HG02870 (cell line): ENCODE results near the gene GRID2.

Experiments used
- ATAC-seq: cut with Tn5 transposase; IDR thresholded peaks from one replicate; pipeline ENCODE4 v1.9.1; 2021; ENCODE audit warnings: mild to moderate bottlenecking, moderate library complexity; ENCODE audit not compliant: unreplicated experiment

The GRID2 gene

DNA sequence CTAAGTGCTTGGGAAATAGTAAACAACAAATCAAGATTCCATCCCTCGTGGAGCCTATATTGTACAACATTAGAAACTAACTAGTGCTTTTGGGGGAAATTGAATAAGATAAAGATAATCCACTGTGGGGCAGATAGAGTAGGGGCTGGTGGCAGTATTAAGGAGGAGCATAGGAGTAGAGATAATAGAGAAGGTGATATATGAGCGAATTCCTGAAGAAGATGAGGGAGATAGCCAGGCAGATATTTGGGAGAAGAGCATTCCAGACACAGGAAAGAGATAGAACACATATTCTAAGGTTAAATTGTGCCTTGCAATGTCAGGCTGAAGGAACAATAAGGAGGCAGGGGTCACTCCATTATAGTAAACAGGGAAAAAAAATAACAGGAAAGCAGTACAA is 218.2 kb downstream of the GRID2 start:
- ATAC-seq = no peak

DNA sequence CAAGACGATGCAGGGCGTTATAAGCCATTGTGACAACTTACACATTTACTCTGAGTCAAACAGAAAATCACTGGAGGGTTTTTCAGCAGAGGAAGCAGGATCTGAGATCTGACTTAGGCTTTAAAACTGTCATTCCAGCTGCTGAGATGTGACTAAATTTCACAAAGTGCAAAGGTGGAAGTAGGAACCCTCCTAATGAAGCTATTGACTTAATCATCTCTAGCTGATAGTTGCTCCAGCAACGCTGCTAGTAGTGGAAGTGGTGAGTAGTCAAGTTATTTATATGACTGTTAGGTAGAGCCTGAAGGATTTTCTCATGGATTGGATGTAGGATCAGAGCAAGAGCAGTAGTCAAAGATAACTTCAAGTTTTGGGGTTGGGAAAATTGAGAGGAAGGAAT is 218.6 kb downstream of the GRID2 start:
- no peak for ATAC-seq

DNA sequence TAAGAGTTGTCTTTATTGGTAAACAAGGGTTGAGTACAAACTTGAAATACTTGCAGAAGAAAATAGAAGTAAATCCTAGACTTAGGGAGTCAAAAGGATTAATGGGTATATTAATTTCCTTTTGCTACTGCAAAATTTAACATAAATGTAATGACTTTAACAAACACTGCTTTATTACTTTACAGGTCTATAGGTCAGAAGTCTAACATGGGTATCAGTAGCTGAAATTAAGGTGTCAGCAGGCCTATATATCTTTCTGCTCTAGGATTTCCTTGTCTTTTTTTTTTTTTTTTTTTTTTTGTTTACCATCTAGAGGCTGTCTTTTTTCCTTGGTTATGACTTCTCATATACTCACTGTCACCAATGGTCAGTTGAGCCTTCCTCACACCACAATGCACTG is 220.4 kb downstream of the GRID2 start:
- no peak for ATAC-seq

DNA sequence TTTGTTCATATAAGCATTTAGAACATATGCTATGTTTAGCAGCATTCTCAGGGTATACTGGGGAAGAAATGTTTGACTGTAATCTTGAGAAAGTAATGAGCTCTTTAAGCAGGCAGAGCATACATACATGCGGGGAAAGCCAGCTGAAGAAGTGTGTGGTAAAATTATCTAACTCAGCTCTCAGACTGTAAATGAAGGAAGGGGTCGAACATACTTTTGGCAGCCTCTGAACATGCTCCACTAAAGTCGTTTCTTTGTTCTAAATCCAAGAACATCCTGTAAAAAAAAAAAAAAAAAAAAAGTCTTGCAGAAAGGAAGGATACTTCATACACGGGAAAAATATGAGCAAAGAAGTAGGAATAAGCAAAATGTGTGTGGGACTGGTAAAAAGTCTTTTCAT is 224.8 kb downstream of the GRID2 start:
- no peak for ATAC-seq

DNA sequence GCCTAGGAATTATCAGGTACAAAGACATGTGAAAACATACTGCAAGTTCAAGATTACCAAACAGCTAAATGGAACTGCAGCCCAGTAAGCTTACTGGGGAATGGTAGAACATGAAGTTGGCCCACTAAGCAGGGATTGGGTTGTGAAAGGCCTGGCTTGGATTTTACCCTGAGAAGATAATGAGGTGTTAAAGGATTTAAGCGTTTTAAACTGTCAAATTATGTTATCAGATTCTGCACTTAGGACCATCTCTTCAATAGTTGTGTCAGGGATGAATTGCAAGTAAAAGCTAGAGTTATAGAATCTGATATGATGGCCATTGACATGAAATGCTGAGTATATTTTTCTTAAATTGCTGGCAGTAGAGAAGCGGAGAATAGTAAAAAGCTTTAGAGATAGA is 225.7 kb downstream of the GRID2 start:
- ATAC-seq = no peak

DNA sequence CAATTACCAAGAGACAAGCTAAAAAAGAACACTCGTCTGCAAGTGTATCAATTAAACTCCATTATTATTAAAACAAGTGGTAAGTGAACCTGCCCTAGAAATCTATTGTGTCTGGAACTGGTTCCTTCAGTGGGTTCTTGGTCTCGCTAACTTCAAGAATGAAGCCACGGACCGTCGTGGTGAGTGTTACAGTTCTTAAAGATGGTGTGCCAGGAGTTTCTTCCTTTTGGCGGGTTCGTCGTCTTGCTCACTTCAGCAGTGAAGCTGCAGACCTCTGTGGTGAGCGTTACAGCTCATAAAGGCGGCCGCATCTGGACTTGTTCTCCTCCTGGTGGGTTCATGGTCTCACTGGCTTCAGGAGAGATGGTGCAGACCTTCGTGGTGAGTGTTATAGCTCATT is 231.8 kb downstream of the GRID2 start:
- no peak for ATAC-seq

DNA sequence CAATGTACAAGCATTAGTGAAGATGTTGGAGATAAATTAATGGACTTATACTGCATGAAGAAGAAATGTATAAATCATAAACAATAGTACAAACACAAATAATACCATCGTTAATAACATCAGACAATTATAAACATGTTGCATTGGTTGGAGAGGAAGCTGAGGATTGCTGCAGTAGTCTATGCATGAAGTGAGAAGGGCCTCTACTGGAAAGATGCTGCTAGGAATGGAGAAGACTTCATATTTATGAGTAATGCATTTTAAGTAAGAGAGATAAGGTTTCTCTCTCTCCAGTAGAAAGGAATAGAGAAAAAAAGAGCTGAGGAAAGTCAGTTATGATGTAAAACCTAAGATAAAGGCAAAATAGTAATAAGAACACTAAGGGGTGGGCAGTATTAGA is 247.8 kb downstream of the GRID2 start:
- ATAC-seq = no peak

DNA sequence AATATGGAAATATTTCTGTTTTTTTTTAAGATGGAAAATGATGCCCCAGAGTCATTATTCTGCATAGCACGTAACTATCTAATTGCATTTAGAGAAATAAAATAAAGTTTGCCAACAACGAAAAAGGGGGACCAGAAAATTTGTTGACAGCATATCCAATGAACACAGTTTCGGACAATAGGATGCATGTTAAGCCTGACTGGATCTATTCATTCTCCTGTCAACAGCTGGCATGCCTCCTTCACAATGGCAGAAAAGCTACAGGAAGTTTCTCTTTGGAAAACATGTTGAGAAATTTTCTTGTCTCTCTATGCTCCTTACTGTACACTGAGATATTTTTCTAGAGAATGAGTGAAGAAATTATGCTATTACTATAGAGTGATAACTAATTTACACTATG is 262.5 kb downstream of the GRID2 start:
- ATAC-seq = no peak

DNA sequence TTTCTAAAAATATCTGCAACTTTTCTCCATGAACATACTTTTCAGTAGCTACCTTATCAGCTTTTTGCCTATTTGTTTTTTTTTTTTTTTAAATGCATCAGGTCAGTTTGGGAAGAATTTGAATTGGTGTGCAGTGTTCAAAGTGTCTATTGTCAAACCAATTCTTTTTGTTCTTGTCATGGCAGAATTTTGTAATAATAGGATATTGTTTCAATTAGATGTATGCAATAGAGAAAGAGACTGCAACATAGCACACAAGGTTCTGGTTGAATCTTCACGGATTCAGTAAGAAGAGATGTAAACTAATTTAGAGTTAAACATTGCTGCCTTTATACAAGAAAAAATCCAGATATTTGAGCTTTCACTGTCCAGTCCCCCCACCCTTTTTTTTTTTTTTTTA is 277.1 kb downstream of the GRID2 start:
- no peak for ATAC-seq

DNA sequence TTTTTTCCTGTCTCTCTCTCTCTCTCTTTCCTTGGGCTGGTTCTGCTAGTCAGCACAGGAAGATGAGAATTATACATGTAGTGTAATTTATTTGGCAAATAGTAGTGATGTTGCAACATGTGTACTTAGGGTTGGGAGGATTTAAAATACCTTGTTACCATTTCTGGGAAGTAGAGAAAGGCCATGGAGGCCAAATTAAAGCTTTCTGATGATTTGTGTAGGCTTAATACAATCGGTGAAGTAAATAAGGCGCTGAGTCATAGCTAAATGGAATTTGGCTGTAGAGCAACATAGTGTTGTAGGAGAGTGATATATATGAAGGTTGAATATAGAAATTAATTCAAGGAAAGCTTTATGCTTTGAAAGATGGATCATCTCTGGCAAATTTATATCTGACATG is 295.3 kb downstream of the GRID2 start:
- ATAC-seq = no peak

DNA sequence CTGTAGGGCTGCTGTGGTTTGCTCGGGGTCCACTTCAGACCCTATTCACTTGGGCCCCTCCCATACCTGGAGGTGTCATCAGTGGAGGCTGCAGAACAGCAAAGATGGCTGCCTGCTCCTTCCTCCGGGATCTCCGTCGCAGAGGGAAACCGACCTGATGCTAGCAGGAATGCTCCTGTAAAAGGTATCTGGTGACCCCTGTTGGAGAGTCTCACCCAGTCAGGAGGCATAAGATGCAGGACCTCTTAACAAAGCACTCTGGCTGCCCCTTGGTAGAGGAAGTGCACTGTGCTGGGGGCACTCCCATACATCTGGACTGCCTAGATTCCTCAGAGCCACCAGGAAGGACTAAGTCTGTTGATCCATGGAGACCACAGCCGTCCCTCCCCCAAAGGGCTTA is 296.9 kb downstream of the GRID2 start:
- ATAC-seq = no peak

DNA sequence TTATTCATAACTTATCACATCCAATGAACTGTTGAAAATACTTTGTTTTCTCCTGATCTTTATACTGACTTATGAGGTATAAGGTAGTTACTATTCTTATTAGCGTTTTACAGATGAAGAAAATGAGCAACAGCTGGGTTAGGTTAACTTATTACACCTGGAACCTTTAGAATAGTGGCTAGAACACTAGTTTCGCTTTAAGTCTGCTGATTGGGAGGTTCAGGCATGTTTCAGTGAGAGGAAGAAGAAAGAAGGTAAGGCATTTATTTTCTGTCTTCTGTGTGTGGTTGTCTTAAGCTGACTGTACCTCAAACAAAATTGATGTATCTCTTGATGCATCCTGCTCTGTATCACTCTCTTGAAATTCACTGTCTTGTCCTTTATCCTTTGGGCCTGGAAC is 302.5 kb downstream of the GRID2 start:
- no peak for ATAC-seq

DNA sequence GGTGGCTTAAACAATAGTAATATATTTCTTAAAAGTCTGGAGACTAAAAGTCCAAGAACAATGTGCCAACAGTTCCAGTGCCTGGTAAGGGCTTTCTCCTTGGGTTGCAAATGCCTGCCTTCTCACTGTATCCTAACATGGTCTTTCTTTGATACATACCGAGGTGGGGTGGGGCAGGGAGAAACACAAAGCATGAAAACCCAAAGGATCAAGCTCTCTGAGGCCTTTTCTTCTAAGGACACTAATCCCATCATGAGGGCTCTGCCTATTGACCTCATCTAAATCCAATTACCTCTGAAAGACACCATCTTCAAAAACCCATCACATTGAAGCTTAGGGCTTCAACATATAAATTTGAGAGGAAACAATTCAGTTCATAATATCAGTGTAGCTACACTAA is 311.3 kb downstream of the GRID2 start:
- no peak for ATAC-seq

DNA sequence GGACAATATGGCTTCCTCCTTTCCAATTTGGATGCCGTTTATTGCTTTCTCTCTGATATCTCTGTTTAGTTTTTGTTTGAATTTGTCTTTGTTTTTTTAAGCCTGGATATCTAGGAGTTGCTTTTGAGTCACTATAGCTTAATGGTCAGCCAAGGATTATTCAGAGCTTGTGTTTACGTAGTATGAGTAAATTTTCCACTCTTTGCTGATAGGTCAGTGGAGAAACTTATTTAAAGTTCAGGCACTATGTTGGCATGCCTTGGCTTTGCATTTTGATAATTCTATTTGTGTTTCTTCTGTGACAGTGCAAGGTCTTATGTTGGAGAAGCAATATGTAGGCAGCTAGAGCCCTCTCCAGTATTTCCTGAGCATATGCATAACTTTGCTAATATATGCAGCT is 315.2 kb downstream of the GRID2 start:
- no peak for ATAC-seq

DNA sequence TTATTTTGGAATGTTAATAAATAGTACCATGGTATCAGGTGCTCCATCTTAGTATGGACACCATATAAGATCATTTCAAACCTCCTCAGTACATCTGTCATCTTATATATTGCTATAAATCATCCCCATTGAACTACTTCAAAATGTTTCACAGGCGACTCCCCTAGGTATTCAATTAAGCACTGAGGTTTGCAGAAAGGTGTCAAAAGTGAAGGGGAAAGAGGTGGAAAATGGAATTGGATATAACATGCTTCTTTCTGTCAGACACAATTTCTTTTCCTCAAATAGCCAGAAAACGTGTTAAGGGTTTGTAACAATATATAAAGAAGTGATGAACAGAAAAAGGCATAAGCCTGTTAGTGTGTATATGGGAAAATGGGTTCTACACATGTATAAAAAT is 325.5 kb downstream of the GRID2 start:
- ATAC-seq = no peak

DNA sequence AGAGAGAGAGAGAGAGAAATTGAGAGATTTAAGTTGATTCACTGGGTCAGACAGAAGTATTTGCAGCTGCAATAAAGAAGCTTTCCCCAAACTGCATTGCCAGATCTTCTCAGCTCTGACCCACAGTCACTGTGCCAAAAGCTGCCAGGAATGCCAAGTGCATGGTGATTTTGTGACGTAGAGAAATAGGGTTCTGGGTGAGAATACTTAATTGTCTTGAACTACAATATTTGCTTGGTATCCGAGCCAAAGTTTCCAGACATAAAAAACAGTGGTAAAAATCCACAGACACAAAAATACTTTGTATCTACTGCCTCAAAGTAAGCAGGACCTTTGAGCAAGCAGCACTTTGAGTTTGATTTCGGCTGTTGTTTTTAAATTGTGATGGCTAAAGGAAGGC is 331.1 kb downstream of the GRID2 start:
- ATAC-seq = no peak

DNA sequence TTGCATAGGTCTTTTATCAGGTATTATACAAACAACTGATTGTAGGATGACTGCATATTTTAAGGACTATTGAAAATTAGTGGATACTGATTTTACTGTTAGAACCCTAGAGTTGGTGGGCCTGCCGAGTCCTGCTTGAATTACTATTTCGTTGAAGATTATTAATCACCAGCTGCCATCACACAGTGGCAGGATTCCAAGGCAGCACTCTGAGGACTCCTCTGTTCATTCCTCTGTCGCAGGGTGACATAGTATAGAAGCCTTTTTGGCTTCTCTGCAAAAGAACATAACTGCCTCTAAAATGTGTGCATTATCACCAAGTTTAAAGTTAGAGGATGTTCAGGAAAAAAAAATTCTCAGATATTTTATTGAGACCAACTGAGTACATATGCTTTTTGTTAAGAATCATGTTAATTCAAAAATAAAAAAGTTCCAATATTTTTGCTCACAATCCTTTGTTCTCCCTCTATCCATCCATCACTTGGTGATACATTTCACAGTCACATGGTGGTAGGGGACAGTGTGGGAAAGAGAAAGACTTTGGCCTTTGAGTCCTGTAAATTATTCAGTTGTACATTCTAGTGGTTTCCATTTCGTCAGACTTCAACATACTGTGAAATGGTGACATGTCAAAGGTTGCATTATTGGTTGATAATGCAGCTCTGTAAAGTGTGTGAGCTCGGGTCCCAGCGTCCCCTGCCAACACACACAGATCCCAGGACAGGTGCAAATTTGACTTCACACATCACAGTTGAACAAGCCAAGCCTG is 332.5 kb downstream of the GRID2 start:
- no peak for ATAC-seq

DNA sequence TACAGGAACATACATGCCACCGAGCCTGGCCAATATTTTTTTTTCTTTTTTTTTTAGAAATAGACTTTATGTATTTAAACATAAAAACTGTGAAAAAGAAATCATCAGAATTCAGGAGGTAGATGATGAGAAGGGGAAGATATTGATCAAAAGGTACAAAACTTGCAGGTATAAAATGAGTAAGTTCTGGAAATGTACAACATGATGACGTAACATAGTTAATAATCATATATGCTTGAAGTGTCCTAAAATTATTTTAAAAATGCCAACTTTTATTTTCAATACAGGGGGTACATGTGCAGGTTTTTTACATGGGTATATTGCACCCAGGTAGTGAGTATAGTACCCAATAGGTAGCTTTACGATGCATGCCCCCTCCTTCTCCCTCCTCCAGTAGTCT is 337.6 kb downstream of the GRID2 start:
- no peak for ATAC-seq

DNA sequence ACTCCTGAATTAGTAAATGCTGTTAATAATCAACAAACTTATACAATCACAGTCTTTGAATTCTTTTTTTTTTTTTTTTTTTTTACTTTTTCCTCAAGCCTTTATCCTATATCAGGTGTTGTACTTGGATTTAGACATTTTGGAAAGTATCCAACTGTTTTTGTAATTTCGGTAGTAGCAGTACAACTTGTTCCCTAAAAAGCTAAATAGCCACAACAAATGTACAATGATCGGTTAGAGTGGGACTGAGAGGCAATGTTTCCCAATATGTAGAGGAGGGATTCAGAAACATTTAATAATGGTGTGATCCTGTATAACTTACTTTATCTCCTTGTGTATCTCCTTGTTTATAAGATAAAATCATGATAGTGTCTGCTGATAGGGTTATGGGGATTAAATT is 343.1 kb downstream of the GRID2 start:
- no peak for ATAC-seq

DNA sequence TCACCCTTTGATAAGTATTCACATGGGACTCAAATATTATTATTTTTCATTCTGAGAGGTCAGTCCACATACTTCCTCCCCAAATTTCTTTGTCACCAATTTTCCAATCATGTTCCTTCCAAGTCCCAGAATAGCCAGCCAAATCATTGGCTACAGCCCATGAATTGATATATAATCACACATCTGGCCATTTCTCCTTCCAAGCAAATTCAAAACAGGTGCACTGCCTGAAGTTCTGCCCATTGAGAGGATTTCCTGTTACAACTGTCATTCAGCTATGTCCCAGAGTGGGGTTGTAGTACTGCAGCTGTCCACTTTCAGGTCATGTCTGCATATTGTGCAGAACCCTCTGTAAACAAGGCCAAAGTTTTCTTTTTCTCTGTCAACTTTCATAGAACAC is 347.8 kb downstream of the GRID2 start:
- no peak for ATAC-seq

DNA sequence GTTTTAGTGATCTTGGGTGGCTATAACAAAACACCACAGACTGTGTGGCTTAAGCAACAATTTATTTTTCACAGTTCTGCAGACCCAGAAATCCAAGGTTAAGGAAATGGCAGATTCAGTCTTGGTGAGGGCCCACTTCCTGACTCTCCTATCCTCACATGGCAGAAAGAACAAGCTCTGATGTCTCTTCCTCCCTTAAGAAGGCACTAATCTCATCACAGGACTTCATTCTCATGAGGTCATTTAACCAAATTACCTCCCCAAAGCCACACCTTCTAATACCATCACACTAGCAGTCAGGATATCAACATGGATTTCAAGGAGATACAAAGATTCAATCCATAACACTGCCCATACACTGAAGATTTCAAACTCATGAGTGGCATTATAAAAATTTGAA is 350.3 kb downstream of the GRID2 start:
- ATAC-seq = no peak

DNA sequence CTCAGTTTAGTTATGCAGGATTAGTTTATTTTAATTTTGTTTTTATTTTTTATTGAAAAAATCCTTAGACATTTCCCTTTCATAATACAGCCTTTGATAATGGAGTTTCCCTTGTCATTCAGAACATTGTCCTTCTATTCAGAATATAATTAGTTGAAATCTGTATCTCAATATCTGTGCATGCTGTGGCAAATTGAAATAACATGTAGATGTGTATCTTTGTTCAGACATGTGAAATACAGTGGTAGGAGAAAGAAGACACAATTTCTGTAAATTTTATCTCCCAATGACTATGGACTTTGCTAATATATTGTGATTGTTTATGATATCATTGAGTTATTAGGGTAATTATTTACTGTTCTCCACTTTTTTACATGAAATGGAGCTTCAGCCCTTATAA is 353.9 kb downstream of the GRID2 start:
- ATAC-seq = no peak

DNA sequence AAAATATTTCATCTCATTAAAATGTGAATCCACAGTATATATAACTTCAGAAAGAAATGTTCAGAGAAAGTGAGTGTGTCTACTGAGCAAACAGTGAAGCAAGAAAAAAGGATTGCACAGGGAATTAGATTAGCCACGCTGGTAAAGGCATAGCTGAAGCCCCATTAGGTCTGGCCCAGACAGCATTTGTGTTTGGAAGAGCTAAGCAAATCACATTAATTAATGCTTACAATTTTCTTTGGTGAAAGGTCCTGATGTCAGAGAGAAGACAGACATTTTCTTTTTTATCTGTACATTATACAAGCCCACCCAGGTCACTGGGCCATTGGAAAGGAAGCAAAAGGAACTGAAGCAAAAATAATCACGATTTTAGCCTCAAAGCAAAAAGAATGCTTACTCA is 354.6 kb downstream of the GRID2 start:
- no peak for ATAC-seq
